Small intestine (tissue), 7 donors: ENCODE data around the gene SUMF2. TPM values are rescaled to one million over a fixed set of nuclear protein-coding genes. Genes with fewer than 3 reads are reported as not detected.
"Not testable (repeated sequence)": the region's sequence is repeated elsewhere in the genome, so short reads cannot be mapped to it uniquely, and the experiment has no call there.

Source experiments
- DNase-seq, 2 donors: peaks; one replicate each; pipeline versions ENCODE4 v3.0.0 to v3.0.0-alpha.2; 2013
- FAIRE-seq: peaks from 2 replicates; lab custom pipeline; 2012; peaks lifted over from hg19 to GRCh38; lab: Jason Lieb, UNC
- H3K27ac ChIP-seq, 3 donors: one replicate each; pipeline ENCODE4 v1.5.1; 2013; ENCODE audit warnings: low read length in 2 of 3, mild to moderate bottlenecking in 2 of 3, control low read depth in 1 of 3, inconsistent platforms in 1 of 3, low read depth in 1 of 3, moderate library complexity in 1 of 3
- H3K27me3 ChIP-seq, 3 donors: one replicate each; pipeline ENCODE4 v1.6.1; 2013; ENCODE audit warnings: low read length in 3 of 3, inconsistent platforms in 1 of 3; ENCODE audit not compliant: control insufficient read depth in 3 of 3, insufficient read depth in 3 of 3
- H3K36me3 ChIP-seq, 3 donors: one replicate each; pipeline ENCODE4 v1.6.1; 2013; ENCODE audit warnings: low read length in 3 of 3, inconsistent platforms in 1 of 3, low read depth in 1 of 3, mild to moderate bottlenecking in 1 of 3, moderate library complexity in 1 of 3; ENCODE audit not compliant: control insufficient read depth in 3 of 3, insufficient read depth in 2 of 3
- H3K4me1 ChIP-seq, 3 donors: one replicate each; pipeline ENCODE4 v1.6.1; 2013; ENCODE audit warnings: low read length in 2 of 3, inconsistent platforms in 1 of 3, low read depth in 1 of 3, mild to moderate bottlenecking in 1 of 3, moderate library complexity in 1 of 3; ENCODE audit not compliant: control insufficient read depth in 3 of 3, insufficient read depth in 2 of 3
- H3K4me3 ChIP-seq, 3 donors: one replicate each; pipeline ENCODE4 v1.5.1; 2013; ENCODE audit warnings: low read length in 3 of 3, control low read depth in 1 of 3, inconsistent platforms in 1 of 3, low read depth in 1 of 3, mild to moderate bottlenecking in 1 of 3, moderate library complexity in 1 of 3
- H3K9me3 ChIP-seq, 2 donors: one replicate each; pipeline ENCODE4 v1.6.1; 2013; ENCODE audit warnings: low read depth in 1 of 2, low read length in 1 of 2; ENCODE audit not compliant: control insufficient read depth in 2 of 2, insufficient read depth in 1 of 2
- WGBS, 3 donors: extraction: QIAGEN DNeasy Blood & Tissue Kit; methylation state at CpG; one replicate each; pipeline ENCODE4 v1.1.7; 2013; 5-methylcytosine and 5-hydroxymethylcytosine counted together
- polyA plus RNA-seq, 4 donors: library from polyadenylated mRNA; stranded (reverse) in 3 of 4; unstranded in 1 of 4; fragments of 200-250 nt in 3 of 4; fragments of 120-200 nt in 1 of 4; gene quantifications; one replicate each; pipeline versions ENCODE4 v1.2.1 to v1.2.3, GENCODE V29; 2013
- donor health status: healthy with polysubstance abuse.
- donor health status: control.
- donor health status: control.
- donor health status: Bipolar disorder and iron deficiency.
- donor health status: healthy.

The SUMF2 gene
- polyA plus RNA-seq, 4 donors = 45.0 to 304 (median 92.7) TPM

GRCh38 chr7:56048763-56049162 lies 15.3 kb upstream of the SUMF2 start:
- Histone ChIP-seq H3K4me1 (peaks cover 0 to 30% (median 6%) of the 10 kb centered on the region in 3 donors), H3K27ac (peak overlapping the region in 1 of 3 donors; percentile 83), H3K36me3 (peaks cover 0 to 14% (median 0%) of the 10 kb centered on the region in 3 donors)
- H3K9me3 ChIP-seq, FAIRE-seq, H3K4me3 ChIP-seq, H3K27me3 ChIP-seq: not testable (repeated sequence)
- 48 to 65% (median 63%) methylated on average over 8 of the region's 8 CpGs for WGBS, 3 donors
- DNase-seq = peak in 1 of 2 donors; percentile 49

GRCh38 chr7:56051053-56051338 lies 13.1 kb upstream of the SUMF2 start:
- WGBS, 3 donors = 0 to 1% (median 0%) methylated on average over 9 of the region's 9 CpGs
- FAIRE-seq = no peak

GRCh38 chr7:56051339-56052191 lies 12.5 kb upstream of the SUMF2 start, which contains the start of the genes CCT6A and PSPH:
Gene CCT6A (plus strand): TSS chr7:56051765. CDS start chr7:56051849, 84 bp downstream.
Gene PSPH (minus strand): TSS chr7:56051444. CDS start chr7:56021212, 30,232 bp downstream.
- H3K27me3 ChIP-seq = no peaks in the 10 kb centered on the region
- no peaks in the 10 kb centered on the region for H3K9me3 ChIP-seq
- H3K36me3 ChIP-seq = peaks cover 3 to 17% (median 5%) of the 10 kb centered on the region in 3 donors
- 0 to 1% (median 0%) methylated on average over 77 to 97 of the region's 97 CpGs for WGBS, 3 donors
- no peak for FAIRE-seq
- peak within 1 kb of the TSS; percentile 93 to 99 (median 98) for H3K27ac ChIP-seq
- peak within 1 kb of the TSS; percentile 80 to 95 (median 95) for H3K4me3 ChIP-seq
- H3K4me1 ChIP-seq = peaks cover 0 to 27% (median 6%) of the 10 kb centered on the region in 3 donors
- peak; percentile 98 to 99 for DNase-seq

More at GRCh38 chr7:56051053-56051338, 13.1 kb upstream of the SUMF2 start:
- peak overlapping the region; percentile 80 to 95 (median 95) for H3K4me3 ChIP-seq
- peaks cover 2 to 13% (median 5%) of the 10 kb centered on the region in 3 donors for H3K36me3 ChIP-seq
- no peaks in the 10 kb centered on the region for H3K27me3 ChIP-seq
- H3K4me1 ChIP-seq = peaks cover 0 to 33% (median 6%) of the 10 kb centered on the region in 3 donors
- peak overlapping the region; percentile 82 to 99 (median 98) for H3K27ac ChIP-seq
- no peaks in the 10 kb centered on the region for H3K9me3 ChIP-seq
- no peak for DNase-seq

GRCh38 chr7:56053379-56053778 lies 10.7 kb upstream of the SUMF2 start:
- H3K4me3 ChIP-seq = peak overlapping the region in 1 of 3 donors; percentile 90
- peaks cover 0 to 21% (median 3%) of the 10 kb centered on the region in 3 donors for H3K4me1 ChIP-seq
- H3K36me3 ChIP-seq = peaks cover 8 to 28% (median 10%) of the 10 kb centered on the region in 3 donors
- H3K9me3 ChIP-seq = no peaks in the 10 kb centered on the region
- H3K27ac ChIP-seq = peak overlapping the region in 1 of 3 donors; percentile 96
- no peaks in the 10 kb centered on the region for H3K27me3 ChIP-seq
- no peak for DNase-seq
- 70 to 80% (median 72%) methylated on average over 9 of the region's 9 CpGs for WGBS, 3 donors
- FAIRE-seq = no peak

DNA sequence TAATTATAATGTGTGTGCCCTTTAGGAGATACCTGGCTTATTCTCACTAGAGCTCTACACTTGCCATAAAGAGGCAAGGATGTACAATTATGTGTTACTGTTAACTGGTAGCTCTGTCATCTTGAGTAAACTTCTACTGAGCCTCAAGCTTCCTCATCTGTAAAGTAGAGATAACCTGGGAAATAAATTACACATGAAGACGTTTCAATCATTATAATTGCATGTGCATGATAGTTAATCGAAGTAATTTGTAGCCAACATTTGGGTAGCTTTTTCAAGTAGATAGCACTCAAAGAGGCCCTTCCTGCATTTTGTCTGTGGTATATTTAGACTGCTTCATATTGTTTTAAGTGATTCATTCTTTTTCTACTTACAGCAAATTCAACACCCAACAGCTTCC lies 10.1 kb upstream of the SUMF2 start:
- H3K27me3 ChIP-seq = no peaks in the 10 kb centered on the region
- H3K4me1 ChIP-seq = peaks cover 0 to 21% (median 3%) of the 10 kb centered on the region in 3 donors
- WGBS, 3 donors = 58 to 76% (median 59%) methylated on average over 2 of the region's 2 CpGs
- FAIRE-seq = no peak
- no peak for DNase-seq
- no peaks in the 10 kb centered on the region for H3K9me3 ChIP-seq
- no peak overlapping the region for H3K27ac ChIP-seq
- no peak overlapping the region for H3K4me3 ChIP-seq
- H3K36me3 ChIP-seq = peaks cover 8 to 30% (median 10%) of the 10 kb centered on the region in 3 donors

GRCh38 chr7:56062382-56062781 lies 1.7 kb upstream of the SUMF2 start:
- no peak for FAIRE-seq
- H3K27me3 ChIP-seq = no peaks in the 10 kb centered on the region
- WGBS, 3 donors = 62 to 73% (median 67%) methylated on average over 2 of the region's 2 CpGs
- no peaks in the 10 kb centered on the region for H3K9me3 ChIP-seq
- no peak for DNase-seq
- peaks cover 6 to 24% (median 13%) of the 10 kb centered on the region in 3 donors for H3K36me3 ChIP-seq
- peaks cover 2 to 29% (median 4%) of the 10 kb centered on the region in 3 donors for H3K4me1 ChIP-seq
- H3K27ac ChIP-seq = peak overlapping the region in 2 of 3 donors; percentile 34 to 95
- no peak overlapping the region for H3K4me3 ChIP-seq

- Histone ChIP-seq H3K9me3 (no peaks in the 10 kb centered on the region), H3K4me1 (peaks cover 2 to 29% (median 4%) of the 10 kb centered on the region in 3 donors), H3K36me3 (peaks cover 2 to 24% (median 9%) of the 10 kb centered on the region in 3 donors), H3K27me3 (no peaks in the 10 kb centered on the region), H3K27ac (peak overlapping the region; percentile 91 to 95 (median 94)), H3K4me3 (peak overlapping the region in 2 of 3 donors; percentile 71 to 82)
- FAIRE-seq (no peak), DNase-seq (no peak)
- 60 to 68% (median 67%) methylated on average over 7 of the region's 7 CpGs for WGBS, 3 donors
Observed at GRCh38 chr7:56063500-56063881, 595 bp upstream of the SUMF2 start.

GRCh38 chr7:56066376-56066775 lies 2.3 kb downstream of the SUMF2 start:
- not testable (repeated sequence) for H3K27ac ChIP-seq, H3K9me3 ChIP-seq, FAIRE-seq, H3K27me3 ChIP-seq, DNase-seq, H3K4me3 ChIP-seq
- H3K4me1 ChIP-seq = peaks cover 2 to 11% (median 4%) of the 10 kb centered on the region in 3 donors
- 92 to 99% (median 95%) methylated on average over 13 of the region's 13 CpGs for WGBS, 3 donors
- H3K36me3 ChIP-seq = peaks cover 0 to 34% (median 5%) of the 10 kb centered on the region in 3 donors
